GM15510 (cell line): Measurements from ENCODE around the gene CENPS.
A peak's percentile ranks its signal among the peaks of the same experiment; 100 is the strongest.

Source experiments
- POLR2A ChIP-seq: IDR thresholded peaks from 3 replicates; pipeline ENCODE4 v1.6.1; 2011; ENCODE audit warnings: borderline replicate concordance; ENCODE audit not compliant: insufficient read length; ENCODE audit errors: extremely low read depth

CENPS gene

GRCh38 chr1:10472220-10473144 lies 42.2 kb downstream of the CENPS start, which contains the start of gene DFFA:
Gene DFFA (minus strand): TSS chr1:10472529. CDS start chr1:10472458, 71 bp downstream.
- peak; percentile 76 for TF ChIP-seq POLR2A

GRCh38 chr1:10473145-10473765 lies 43.0 kb downstream of the CENPS start:
- no peak for TF ChIP-seq POLR2A

- TF ChIP-seq POLR2A, result peak; percentile 78
These were observed 44.6 kb downstream of the CENPS start, which contains the start of gene PEX14 for GRCh38 chr1:10474613-10475507. Gene PEX14 (plus strand): TSS chr1:10474950. CDS start chr1:10474967, 17 bp downstream.

- TF ChIP-seq POLR2A, result no peak
These were observed 45.3 kb downstream of the CENPS start for GRCh38 chr1:10475510-10475909.

GRCh38 chr1:10479296-10479695 lies 49.1 kb downstream of the CENPS start:
- no peak for TF ChIP-seq POLR2A

GRCh38 chr1:10480614-10481013 lies 50.4 kb downstream of the CENPS start:
- TF ChIP-seq POLR2A, result no peak

GRCh38 chr1:10484521-10484920 lies 54.3 kb downstream of the CENPS start:
- TF ChIP-seq POLR2A, result no peak

- TF ChIP-seq POLR2A, result no peak
These were observed 59.2 kb downstream of the CENPS start for GRCh38 chr1:10489291-10490055.

GRCh38 chr1:10490286-10490970 lies 60.2 kb downstream of the CENPS start:
- no peak for TF ChIP-seq POLR2A
